GM19455 (cell line): ENCODE data around the gene PCK2.

ENCODE experiments used
- ATAC-seq: cut with Tn5 transposase; IDR thresholded peaks from one replicate; pipeline ENCODE4 v1.9.1; 2021; ENCODE audit not compliant: unreplicated experiment

Gene PCK2

DNA sequence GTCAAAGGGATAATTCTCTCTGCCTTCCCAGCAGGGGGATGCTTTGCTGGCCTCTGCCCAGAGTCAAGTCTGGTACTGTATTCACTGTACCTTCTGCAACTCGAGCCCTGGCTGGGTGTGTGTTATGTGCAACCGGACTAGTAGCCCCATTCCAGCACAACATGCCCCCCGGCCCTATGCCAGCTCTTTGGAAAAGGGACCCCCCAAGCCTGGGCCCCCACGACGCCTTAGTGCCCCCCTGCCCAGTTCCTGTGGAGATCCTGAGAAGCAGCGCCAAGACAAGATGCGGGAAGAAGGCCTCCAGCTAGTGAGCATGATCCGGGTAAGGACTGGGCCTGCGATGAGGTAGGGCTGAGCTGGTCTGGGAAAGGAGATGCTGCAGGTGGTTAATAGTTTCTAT lies 56.5 kb downstream of the PCK2 start:
- no peak for ATAC-seq

DNA sequence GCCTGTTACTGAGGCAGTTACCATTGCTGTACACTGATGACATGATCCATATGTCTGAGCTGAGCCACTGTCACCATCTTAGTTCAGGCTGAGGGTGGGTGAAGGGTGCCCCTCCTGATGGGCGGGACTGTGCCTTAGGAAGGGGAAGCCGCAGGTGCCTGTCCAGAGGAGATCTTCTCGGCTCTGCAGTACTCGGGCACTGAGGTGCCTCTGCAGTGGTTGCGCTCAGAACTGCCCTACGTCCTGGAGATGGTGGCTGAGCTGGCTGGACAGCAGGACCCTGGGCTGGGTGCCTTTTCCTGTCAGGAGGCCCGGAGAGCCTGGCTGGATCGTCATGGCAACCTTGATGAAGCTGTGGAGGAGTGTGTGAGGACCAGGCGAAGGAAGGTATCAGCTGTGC lies 56.9 kb downstream of the PCK2 start:
- ATAC-seq, result no peak

DNA sequence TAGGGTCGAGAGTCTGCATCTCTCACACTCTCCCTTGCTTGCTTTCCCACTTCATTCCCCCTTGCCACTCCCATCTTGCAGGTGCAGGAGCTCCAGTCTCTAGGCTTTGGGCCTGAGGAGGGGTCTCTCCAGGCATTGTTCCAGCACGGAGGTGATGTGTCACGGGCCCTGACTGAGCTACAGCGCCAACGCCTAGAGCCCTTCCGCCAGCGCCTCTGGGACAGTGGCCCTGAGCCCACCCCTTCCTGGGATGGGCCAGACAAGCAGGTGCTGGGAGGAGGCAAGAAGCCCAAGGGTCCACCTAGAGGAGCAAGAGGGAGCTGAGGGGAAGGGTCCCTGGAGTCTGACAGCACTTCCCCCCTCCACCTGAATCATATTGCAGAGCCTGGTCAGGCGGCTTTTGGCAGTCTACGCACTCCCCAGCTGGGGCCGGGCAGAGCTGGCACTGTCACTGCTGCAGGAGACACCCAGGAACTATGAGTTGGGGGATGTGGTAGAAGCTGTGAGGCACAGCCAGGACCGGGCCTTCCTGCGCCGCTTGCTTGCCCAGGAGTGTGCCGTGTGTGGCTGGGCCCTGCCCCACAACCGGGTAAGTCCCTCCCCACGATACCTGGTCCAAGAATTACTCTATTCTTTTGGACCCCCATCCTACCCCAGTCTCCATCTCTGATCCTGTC lies 57.4 kb downstream of the PCK2 start:
- no peak for ATAC-seq
